GM10248 (cell line): ENCODE measurements around the gene IRF2.

Experiments used
- CTCF ChIA-PET: fragments of 300-600 bp; sonication (Branson Sonifier 250); formaldehyde crosslinking; extraction: SDS; loops from one replicate; lab custom pipeline; 2021; ENCODE audit warnings: antibody characterized with exemption; lab: Yijun Ruan, JAX
- POLR2A ChIA-PET: fragments of 350-650 bp; sonication (Branson Sonifier 250); formaldehyde crosslinking; extraction: SDS; loops from one replicate; lab custom pipeline; 2020; ENCODE audit warnings: antibody characterized with exemption; lab: Yijun Ruan, JAX
- DNase-seq: peaks from one replicate; pipeline ENCODE4 v3.0.0; 2012; ENCODE audit errors: extremely low spot score
- CTCF ChIP-seq: IDR thresholded peaks from 2 replicates; pipeline ENCODE4 v1.5.1; 2012; ENCODE audit warnings: mild to moderate bottlenecking, low read depth; ENCODE audit errors: extremely low read depth, missing control alignments, control extremely low read depth

IRF2 gene

GRCh38 chr4:184439856-184440594, 34.3 kb downstream of the IRF2 start:
- POLR2A ChIA-PET: no interaction called here
- no peak for DNase-seq
- TF ChIP-seq CTCF: no peak
- CTCF ChIA-PET: interaction anchor here (1.1 to 2.0 kb wide), 3 partner anchors 10 to 20 kb away, joined by 3 to 6 read pairs (median 3); no protein-coding TSS in a partner anchor

GRCh38 chr4:184439386-184439785, 35.0 kb downstream of the IRF2 start:
- no peak for TF ChIP-seq CTCF
- POLR2A ChIA-PET: no interaction called here
- DNase-seq: no peak
- CTCF ChIA-PET: no interaction called here

GRCh38 chr4:184438375-184438774, 36.0 kb downstream of the IRF2 start:
- ChIA-PET CTCF (interaction anchor here (1.0 to 4.7 kb wide), 2 partner anchors 9 to 17 kb away, joined by 4 to 14 read pairs; no protein-coding TSS in a partner anchor), POLR2A (no interaction called here)
- no peak for TF ChIP-seq CTCF
- no peak for DNase-seq

GRCh38 chr4:184437565-184438265, 36.6 kb downstream of the IRF2 start:
- TF ChIP-seq CTCF: no peak
- ChIA-PET POLR2A (interaction anchor here (0.7 kb wide), 1 partner anchor 69 kb away, joined by 5 read pairs; no protein-coding TSS in a partner anchor), CTCF (interaction anchor here (0.6 to 4.7 kb wide), 3 partner anchors 10 to 109 kb away, joined by 3 to 14 read pairs (median 4); no protein-coding TSS in a partner anchor)
- no peak for DNase-seq

GRCh38 chr4:184434501-184435066, 39.8 kb downstream of the IRF2 start:
- no peak for DNase-seq
- ChIA-PET POLR2A (no interaction called here), CTCF (interaction anchor here (4.7 kb wide), 1 partner anchor 13 kb away, joined by 14 read pairs; no protein-coding TSS in a partner anchor)
- no peak for TF ChIP-seq CTCF

GRCh38 chr4:184434021-184434420, 40.3 kb downstream of the IRF2 start:
- TF ChIP-seq CTCF: no peak
- POLR2A ChIA-PET: no interaction called here
- CTCF ChIA-PET: interaction anchor here (1.0 to 4.7 kb wide), 2 partner anchors 13 to 14 kb away, joined by 3 to 14 read pairs; no protein-coding TSS in a partner anchor
- DNase-seq: no peak
